GM12873 (cell line): Measurements from ENCODE around the gene PISD.

Experiments used
- CTCF ChIP-seq: IDR thresholded peaks from 2 replicates; pipeline ENCODE4 v1.5.1; 2012; ENCODE audit warnings: low read depth, mild to moderate bottlenecking, moderate library complexity, low read length, control low read depth; ENCODE audit not compliant: insufficient read depth; ENCODE audit errors: missing control alignments

Gene PISD

GRCh38 chr22:31604746-31605705, 57.0 kb downstream of the PISD start:
- TF ChIP-seq CTCF = no peak

GRCh38 chr22:31604137-31604705, 57.8 kb downstream of the PISD start:
- TF ChIP-seq CTCF = no peak

DNA sequence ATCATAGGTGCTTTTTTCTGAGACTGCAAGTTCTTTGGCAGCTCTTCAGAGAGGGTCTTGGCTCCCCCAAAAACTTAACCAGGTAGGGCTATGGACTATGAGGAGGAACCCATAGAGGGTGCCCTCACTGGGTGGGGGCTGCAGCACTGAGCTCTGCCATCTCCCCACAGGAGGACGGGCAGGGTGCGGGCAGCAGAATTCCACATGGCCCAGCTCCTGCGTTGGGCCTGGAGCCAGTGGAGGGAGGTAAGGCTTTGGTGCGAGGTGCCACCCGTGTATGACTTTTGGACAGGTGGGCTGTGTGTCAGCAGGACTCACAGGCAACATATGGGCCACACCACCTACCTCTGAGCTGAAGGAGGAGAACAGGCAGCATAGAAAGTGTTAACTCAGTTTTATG, 58.4 kb downstream of the PISD start:
- no peak for TF ChIP-seq CTCF

DNA sequence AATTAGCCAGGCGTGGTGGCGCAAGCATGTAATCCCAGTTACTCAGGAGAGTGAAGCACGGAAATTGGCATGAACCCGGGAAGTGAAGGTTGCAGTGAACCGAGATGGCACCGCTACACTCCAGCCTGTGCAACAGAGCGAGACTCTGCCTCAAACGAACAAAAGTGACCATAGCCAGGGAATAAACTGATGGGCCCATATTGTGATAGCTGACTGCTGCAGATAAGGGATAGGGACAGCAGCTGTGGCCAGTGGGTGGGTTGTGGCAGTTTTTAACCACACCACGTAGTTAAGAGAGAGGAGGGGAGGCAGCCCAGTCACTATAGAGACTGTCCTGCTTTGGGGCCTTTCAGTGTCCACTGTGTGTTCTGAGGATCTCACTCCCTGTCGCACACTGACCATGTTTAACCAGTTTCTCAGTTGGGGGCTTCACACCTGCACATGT, 58.9 kb downstream of the PISD start:
- no peak for TF ChIP-seq CTCF

- no peak for TF ChIP-seq CTCF
These were observed 59.6 kb downstream of the PISD start for GRCh38 chr22:31602259-31602952.

- no peak for TF ChIP-seq CTCF
These were observed 66.7 kb downstream of the PISD start for GRCh38 chr22:31595271-31595670.

GRCh38 chr22:31588970-31589675, 72.9 kb downstream of the PISD start:
- no peak for TF ChIP-seq CTCF
